B cell (primary cell): ENCODE measurements around the gene SNF8.

Experiments used
- EZH2 ChIP-seq: IDR thresholded peaks from 2 replicates; pipeline ENCODE4 v1.6.1; 2012; ENCODE audit warnings: borderline replicate concordance, low read depth, mild to moderate bottlenecking, moderate library complexity, low read length; ENCODE audit not compliant: insufficient read depth, poor library complexity, severe bottlenecking
- TF ChIP-seq, protein P1 (sequence below): fragments of 200-600 bp; IDR thresholded peaks from one replicate; pipeline ENCODE4 v1.8.0; 2022; ENCODE audit warnings: antibody characterized with exemption, mild to moderate bottlenecking

DNA sequence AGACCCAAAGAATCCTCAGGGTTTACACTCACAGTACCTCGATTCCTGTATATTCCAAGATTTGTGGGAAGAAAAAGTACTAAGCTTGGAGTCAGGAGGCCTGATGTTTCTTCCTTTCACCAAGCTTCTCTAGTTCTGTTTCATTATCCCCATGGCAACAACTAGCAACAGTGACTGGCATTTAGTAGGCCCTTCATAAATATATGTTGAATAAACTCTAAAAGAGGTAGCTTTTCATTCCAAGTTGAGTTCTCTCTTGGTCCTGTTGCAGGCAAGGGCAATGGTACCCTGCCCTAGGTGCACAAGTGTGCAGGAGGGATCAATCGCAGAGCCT is 37.0 kb downstream of the SNF8 start:
- TF ChIP-seq, protein P1, sequence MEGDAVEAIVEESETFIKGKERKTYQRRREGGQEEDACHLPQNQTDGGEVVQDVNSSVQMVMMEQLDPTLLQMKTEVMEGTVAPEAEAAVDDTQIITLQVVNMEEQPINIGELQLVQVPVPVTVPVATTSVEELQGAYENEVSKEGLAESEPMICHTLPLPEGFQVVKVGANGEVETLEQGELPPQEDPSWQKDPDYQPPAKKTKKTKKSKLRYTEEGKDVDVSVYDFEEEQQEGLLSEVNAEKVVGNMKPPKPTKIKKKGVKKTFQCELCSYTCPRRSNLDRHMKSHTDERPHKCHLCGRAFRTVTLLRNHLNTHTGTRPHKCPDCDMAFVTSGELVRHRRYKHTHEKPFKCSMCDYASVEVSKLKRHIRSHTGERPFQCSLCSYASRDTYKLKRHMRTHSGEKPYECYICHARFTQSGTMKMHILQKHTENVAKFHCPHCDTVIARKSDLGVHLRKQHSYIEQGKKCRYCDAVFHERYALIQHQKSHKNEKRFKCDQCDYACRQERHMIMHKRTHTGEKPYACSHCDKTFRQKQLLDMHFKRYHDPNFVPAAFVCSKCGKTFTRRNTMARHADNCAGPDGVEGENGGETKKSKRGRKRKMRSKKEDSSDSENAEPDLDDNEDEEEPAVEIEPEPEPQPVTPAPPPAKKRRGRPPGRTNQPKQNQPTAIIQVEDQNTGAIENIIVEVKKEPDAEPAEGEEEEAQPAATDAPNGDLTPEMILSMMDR: no peak
- TF ChIP-seq EZH2: no peak
